ENCODE measurements around the gene CIRBP. TPM values are rescaled to one million over a fixed set of nuclear protein-coding genes. Genes with fewer than 3 reads are reported as not detected.

Gene CIRBP
- total and polyA plus RNA-seq, 9 of the 15 experiments (the other 6 are each of a cell fraction or from before 2014, with no cell fraction given) = 20.5 to 327 (median 176) TPM

DNA sequence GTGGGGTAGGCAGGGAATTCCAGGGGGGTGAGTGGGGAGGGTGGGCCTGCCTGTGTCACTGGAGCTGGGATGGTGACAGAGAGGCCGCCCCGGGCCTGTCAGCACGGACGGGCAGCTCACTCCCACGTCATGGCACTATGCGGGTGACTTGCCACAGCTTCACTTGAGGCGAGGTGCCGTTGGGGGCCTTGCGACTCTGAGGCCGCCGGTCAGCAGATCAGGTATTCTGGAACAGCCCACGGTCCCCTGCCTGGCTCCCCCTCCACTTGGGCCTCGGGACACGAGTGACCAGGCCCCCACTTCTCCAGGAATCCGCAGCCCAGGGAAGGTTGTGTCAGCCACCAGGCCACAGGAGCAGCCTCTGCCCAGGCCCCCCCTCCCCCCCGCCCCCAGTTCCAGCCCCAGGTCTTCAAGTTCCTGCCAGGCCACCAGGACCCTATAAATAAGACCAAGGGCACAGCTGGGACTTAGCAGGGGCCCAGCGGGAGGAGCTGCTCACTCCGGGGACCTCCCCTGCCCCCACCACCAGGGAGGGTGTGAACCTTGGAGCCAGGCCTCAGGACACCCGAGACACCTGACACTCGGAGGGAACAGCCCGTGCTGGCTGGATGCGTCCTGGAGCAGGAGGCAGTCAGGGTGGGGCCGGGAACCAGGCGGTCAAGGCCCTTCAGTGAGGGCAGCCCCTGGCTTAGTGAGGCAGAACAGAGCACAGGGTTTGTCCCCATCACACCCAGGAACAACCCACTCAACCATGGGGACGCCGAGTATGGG lies 23.5 kb upstream of the CIRBP start (continued):
- peak; percentile 77 for TF ChIP-seq POLR2G (IDR thresholded peaks at IDR 0.05; ENCODE audit: low read depth, low read length)
- TF ChIP-seq ZNF282 (CRISPR knock-in tag; IDR thresholded peaks at IDR 0.05) = no peak
- TF ChIP-seq, protein P1, sequence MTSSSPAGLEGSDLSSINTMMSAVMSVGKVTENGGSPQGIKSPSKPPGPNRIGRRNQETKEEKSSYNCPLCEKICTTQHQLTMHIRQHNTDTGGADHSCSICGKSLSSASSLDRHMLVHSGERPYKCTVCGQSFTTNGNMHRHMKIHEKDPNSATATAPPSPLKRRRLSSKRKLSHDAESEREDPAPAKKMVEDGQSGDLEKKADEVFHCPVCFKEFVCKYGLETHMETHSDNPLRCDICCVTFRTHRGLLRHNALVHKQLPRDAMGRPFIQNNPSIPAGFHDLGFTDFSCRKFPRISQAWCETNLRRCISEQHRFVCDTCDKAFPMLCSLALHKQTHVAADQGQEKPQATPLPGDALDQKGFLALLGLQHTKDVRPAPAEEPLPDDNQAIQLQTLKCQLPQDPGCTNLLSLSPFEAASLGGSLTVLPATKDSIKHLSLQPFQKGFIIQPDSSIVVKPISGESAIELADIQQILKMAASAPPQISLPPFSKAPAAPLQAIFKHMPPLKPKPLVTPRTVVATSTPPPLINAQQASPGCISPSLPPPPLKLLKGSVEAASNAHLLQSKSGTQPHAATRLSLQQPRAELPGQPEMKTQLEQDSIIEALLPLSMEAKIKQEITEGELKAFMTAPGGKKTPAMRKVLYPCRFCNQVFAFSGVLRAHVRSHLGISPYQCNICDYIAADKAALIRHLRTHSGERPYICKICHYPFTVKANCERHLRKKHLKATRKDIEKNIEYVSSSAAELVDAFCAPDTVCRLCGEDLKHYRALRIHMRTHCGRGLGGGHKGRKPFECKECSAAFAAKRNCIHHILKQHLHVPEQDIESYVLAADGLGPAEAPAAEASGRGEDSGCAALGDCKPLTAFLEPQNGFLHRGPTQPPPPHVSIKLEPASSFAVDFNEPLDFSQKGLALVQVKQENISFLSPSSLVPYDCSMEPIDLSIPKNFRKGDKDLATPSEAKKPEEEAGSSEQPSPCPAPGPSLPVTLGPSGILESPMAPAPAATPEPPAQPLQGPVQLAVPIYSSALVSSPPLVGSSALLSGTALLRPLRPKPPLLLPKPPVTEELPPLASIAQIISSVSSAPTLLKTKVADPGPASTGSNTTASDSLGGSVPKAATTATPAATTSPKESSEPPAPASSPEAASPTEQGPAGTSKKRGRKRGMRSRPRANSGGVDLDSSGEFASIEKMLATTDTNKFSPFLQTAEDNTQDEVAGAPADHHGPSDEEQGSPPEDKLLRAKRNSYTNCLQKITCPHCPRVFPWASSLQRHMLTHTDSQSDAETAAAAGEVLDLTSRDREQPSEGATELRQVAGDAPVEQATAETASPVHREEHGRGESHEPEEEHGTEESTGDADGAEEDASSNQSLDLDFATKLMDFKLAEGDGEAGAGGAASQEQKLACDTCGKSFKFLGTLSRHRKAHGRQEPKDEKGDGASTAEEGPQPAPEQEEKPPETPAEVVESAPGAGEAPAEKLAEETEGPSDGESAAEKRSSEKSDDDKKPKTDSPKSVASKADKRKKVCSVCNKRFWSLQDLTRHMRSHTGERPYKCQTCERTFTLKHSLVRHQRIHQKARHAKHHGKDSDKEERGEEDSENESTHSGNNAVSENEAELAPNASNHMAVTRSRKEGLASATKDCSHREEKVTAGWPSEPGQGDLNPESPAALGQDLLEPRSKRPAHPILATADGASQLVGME (CRISPR knock-in tag; IDR thresholded peaks at IDR 0.05) = no peak
- TF ChIP-seq, protein P2, sequence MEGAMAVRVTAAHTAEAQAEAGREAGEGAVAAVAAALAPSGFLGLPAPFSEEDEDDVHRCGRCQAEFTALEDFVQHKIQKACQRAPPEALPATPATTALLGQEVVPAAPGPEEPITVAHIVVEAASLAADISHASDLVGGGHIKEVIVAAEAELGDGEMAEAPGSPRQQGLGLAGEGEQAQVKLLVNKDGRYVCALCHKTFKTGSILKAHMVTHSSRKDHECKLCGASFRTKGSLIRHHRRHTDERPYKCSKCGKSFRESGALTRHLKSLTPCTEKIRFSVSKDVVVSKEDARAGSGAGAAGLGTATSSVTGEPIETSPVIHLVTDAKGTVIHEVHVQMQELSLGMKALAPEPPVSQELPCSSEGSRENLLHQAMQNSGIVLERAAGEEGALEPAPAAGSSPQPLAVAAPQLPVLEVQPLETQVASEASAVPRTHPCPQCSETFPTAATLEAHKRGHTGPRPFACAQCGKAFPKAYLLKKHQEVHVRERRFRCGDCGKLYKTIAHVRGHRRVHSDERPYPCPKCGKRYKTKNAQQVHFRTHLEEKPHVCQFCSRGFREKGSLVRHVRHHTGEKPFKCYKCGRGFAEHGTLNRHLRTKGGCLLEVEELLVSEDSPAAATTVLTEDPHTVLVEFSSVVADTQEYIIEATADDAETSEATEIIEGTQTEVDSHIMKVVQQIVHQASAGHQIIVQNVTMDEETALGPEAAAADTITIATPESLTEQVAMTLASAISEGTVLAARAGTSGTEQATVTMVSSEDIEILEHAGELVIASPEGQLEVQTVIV (CRISPR knock-in tag; IDR thresholded peaks at IDR 0.05; ENCODE audit: borderline replicate concordance) = no peak
- TF ChIP-seq RBFOX2 (IDR thresholded peaks at IDR 0.05; ENCODE audit: low read depth, low read length) = peak; percentile 28; the same call in 1 of the 2 replicates
- no peak for TF ChIP-seq SIN3A (IDR thresholded peaks at IDR 0.05; ENCODE audit: borderline replicate concordance in 2 of 2, control insufficient read depth in 1 of 2, low read depth in 2 of 2, low read length in 2 of 2)
- TF ChIP-seq POLR2A (conservative IDR thresholded peaks at IDR 0.05) = peak; percentile 40; the same call in 1 of the 2 replicates
- TF ChIP-seq, protein P3, sequence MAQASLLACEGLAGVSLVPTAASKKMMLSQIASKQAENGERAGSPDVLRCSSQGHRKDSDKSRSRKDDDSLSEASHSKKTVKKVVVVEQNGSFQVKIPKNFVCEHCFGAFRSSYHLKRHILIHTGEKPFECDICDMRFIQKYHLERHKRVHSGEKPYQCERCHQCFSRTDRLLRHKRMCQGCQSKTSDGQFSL (CRISPR knock-in tag; IDR thresholded peaks at IDR 0.05) = no peak
- TF ChIP-seq, protein P3 (tag; IDR thresholded peaks at IDR 0.05) = no peak
- TF ChIP-seq ZNF41 (CRISPR knock-in tag; conservative IDR thresholded peaks at IDR 0.05) = no peak
- TF ChIP-seq, protein P4, sequence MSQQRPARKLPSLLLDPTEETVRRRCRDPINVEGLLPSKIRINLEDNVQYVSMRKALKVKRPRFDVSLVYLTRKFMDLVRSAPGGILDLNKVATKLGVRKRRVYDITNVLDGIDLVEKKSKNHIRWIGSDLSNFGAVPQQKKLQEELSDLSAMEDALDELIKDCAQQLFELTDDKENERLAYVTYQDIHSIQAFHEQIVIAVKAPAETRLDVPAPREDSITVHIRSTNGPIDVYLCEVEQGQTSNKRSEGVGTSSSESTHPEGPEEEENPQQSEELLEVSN (IDR thresholded peaks at IDR 0.05; ENCODE audit: borderline replicate concordance in 1 of 2, extremely low read depth in 1 of 2, insufficient read depth in 1 of 2, insufficient read length in 1 of 2, low read depth in 1 of 2, low read length in 1 of 2, poor library complexity in 1 of 2, severe bottlenecking in 1 of 2) = peak in 1 of 2 experiments; percentile 44
- TF ChIP-seq, protein P5, sequence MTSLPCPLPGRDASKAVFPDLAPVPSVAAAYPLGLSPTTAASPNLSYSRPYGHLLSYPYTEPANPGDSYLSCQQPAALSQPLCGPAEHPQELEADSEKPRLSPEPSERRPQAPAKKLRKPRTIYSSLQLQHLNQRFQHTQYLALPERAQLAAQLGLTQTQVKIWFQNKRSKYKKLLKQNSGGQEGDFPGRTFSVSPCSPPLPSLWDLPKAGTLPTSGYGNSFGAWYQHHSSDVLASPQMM (CRISPR knock-in tag; IDR thresholded peaks at IDR 0.05) = no peak
- TF ChIP-seq ZKSCAN3 (CRISPR knock-in tag; IDR thresholded peaks at IDR 0.05) = no peak
- TF ChIP-seq TCF7 (IDR thresholded peaks at IDR 0.05; ENCODE audit: borderline replicate concordance) = no peak

Data from K562 (cell line).